ENCODE results near the gene XDH.
A peak's percentile ranks its signal among the peaks of the same experiment; 100 is the strongest.

Gene XDH

GRCh38 chr2:31334311-31335026 lies 80.1 kb downstream of the XDH start:
- Histone ChIP-seq H3K9me3 (ENCODE audit: severe bottlenecking) (no peaks in the 10 kb centered on the region), H3K27me3 (ENCODE audit: insufficient read depth, low read depth, severe bottlenecking) (no peaks in the 10 kb centered on the region), H3K36me3 (no peaks in the 10 kb centered on the region), H3K4me3 (ENCODE audit: low read depth, low read length) (no peak overlapping the region), H3K27ac (no peak overlapping the region)
- TF ChIP-seq CTCF (IDR thresholded peaks at IDR 0.05; ENCODE audit: low read depth, low read length) = no peak
- no peak for DNase-seq

GRCh38 chr2:31333527-31334183 lies 80.9 kb downstream of the XDH start:
- H3K4me3 ChIP-seq (ENCODE audit: low read depth, low read length) = no peak overlapping the region
- H3K27ac ChIP-seq = no peak overlapping the region
- H3K36me3 ChIP-seq = no peaks in the 10 kb centered on the region
- TF ChIP-seq CTCF (IDR thresholded peaks at IDR 0.05; ENCODE audit: low read depth, low read length) = peak; percentile 95
- H3K27me3 ChIP-seq (ENCODE audit: insufficient read depth, low read depth, severe bottlenecking) = no peaks in the 10 kb centered on the region
- no peaks in the 10 kb centered on the region for H3K9me3 ChIP-seq (ENCODE audit: severe bottlenecking)
- DNase-seq = peak; percentile 92

DNA sequence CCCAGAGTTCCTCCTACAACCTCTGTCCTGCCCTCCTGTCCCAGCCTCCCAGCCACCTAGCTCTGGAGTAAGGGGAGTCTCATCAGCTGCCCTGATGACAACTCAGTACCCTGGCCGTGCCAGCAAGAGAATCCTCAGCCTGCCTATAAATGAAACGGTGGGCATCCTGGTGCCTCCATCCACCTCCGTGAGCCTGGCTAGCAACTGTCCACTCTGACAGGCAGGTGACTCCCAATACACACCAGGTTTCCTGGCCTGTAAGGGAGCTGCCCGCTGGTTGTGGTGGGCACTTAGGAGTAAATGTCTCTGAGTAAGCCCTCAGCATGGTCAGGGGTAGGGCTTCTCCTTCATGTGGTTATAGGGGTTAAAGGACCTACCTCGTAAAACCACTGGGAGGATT lies 81.5 kb downstream of the XDH start:
- no peak for DNase-seq
- no peak for TF ChIP-seq CTCF (IDR thresholded peaks at IDR 0.05; ENCODE audit: low read depth, low read length)
- Histone ChIP-seq H3K4me3 (ENCODE audit: low read depth, low read length) (no peak overlapping the region), H3K9me3 (ENCODE audit: severe bottlenecking) (no peaks in the 10 kb centered on the region), H3K36me3 (no peaks in the 10 kb centered on the region), H3K27me3 (ENCODE audit: insufficient read depth, low read depth, severe bottlenecking) (no peaks in the 10 kb centered on the region), H3K27ac (no peak overlapping the region)

DNA sequence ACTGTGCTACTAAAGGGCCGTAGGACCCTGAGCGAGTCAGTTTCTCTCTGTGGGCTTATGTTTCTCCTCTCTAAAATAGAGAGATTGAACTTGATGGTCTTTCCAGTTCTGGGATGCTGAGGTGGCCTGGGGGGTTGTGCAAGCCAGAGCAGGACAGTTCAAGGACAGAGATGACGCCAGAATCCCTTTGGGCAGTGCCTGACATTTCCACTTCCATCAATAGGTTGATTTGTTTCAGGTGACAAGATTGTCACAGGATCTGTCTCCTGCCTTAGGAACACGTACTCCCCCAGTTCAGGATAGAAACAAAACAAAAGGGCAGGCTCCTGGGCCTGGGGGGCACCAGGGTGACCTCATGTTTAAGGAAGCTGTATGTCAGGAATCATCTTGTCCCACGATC lies 82.0 kb downstream of the XDH start:
- no peak for TF ChIP-seq CTCF (IDR thresholded peaks at IDR 0.05; ENCODE audit: low read depth, low read length)
- Histone ChIP-seq H3K9me3 (ENCODE audit: severe bottlenecking) (no peaks in the 10 kb centered on the region), H3K27ac (no peak overlapping the region), H3K4me3 (ENCODE audit: low read depth, low read length) (no peak overlapping the region), H3K27me3 (ENCODE audit: insufficient read depth, low read depth, severe bottlenecking) (no peaks in the 10 kb centered on the region), H3K36me3 (no peaks in the 10 kb centered on the region)
- no peak for DNase-seq

GRCh38 chr2:31331156-31331555 lies 83.4 kb downstream of the XDH start:
- no peak for DNase-seq
- Histone ChIP-seq H3K27me3 (ENCODE audit: insufficient read depth, low read depth, severe bottlenecking) (no peaks in the 10 kb centered on the region), H3K4me3 (ENCODE audit: low read depth, low read length) (no peak overlapping the region), H3K36me3 (no peaks in the 10 kb centered on the region), H3K9me3 (ENCODE audit: severe bottlenecking) (no peaks in the 10 kb centered on the region), H3K27ac (no peak overlapping the region)
- TF ChIP-seq CTCF (IDR thresholded peaks at IDR 0.05; ENCODE audit: low read depth, low read length) = no peak
